HepG2 (cell line): Measurements from ENCODE around the gene TMEM114. TPM values are rescaled to one million over a fixed set of nuclear protein-coding genes. Genes with fewer than 3 reads are reported as not detected.

Source experiments
- ADNP ChIP-seq: sonication (generic); formaldehyde crosslinking; IDR thresholded peaks from 2 replicates; pipeline ENCODE4 v1.4.0; 2020; ENCODE audit warnings: missing genetic modification reagents
- CREBL2 ChIP-seq: sonication (generic); formaldehyde crosslinking; IDR thresholded peaks from 2 replicates; pipeline ENCODE4 v1.8.1; 2023; ENCODE audit warnings: missing genetic modification reagents, mild to moderate bottlenecking, borderline replicate concordance
- ESRRA ChIP-seq: sonication (generic); formaldehyde crosslinking; IDR thresholded peaks from 2 replicates; pipeline ENCODE4 v1.5.1; 2020; ENCODE audit warnings: mild to moderate bottlenecking, low read depth, missing genetic modification reagents
- FLYWCH1 ChIP-seq: sonication (generic); formaldehyde crosslinking; IDR thresholded peaks from 2 replicates; pipeline ENCODE4 v1.8.1; 2023; ENCODE audit warnings: mild to moderate bottlenecking, missing genetic modification reagents
- KMT2B ChIP-seq: IDR thresholded peaks from 2 replicates; pipeline ENCODE4 v1.6.1; 2016; ENCODE audit warnings: missing genetic modification reagents, missing compliant biosample characterization
- MATR3 ChIP-seq: sonication (generic); formaldehyde crosslinking; IDR thresholded peaks from 2 replicates; pipeline ENCODE4 v1.4.0; 2020; ENCODE audit warnings: missing genetic modification reagents
- MBNL3 ChIP-seq: fragments of 250-450 bp; sonication (Bioruptor Pico); conservative IDR thresholded peaks from 2 replicates; pipeline ENCODE4 v1.8.0; 2022; ENCODE audit warnings: mild to moderate bottlenecking, inconsistent platforms
- MXI1 ChIP-seq: IDR thresholded peaks from 3 replicates; pipeline ENCODE4 v1.6.1; 2012; ENCODE audit warnings: low read depth, low read length, inconsistent platforms, borderline replicate concordance
- NR3C1 ChIP-seq: sonication (generic); formaldehyde crosslinking; IDR thresholded peaks from 2 replicates; pipeline ENCODE4 v1.4.0; 2020; ENCODE audit warnings: missing genetic modification reagents
- PHF21A ChIP-seq: sonication (generic); formaldehyde crosslinking; IDR thresholded peaks from 2 replicates; pipeline ENCODE4 v1.5.0; 2020; ENCODE audit warnings: mild to moderate bottlenecking, missing genetic modification reagents
- POGZ ChIP-seq: sonication (generic); formaldehyde crosslinking; IDR thresholded peaks from 2 replicates; pipeline ENCODE4 v1.4.0; 2020; ENCODE audit warnings: mild to moderate bottlenecking, missing genetic modification reagents
- PTBP1 ChIP-seq: fragments of 200-400 bp; formaldehyde crosslinking; IDR thresholded peaks from 2 replicates; pipeline ENCODE4 v1.6.1; 2018; ENCODE audit warnings: low read length, low read depth; ENCODE audit not compliant: poor library complexity, severe bottlenecking
- SKIL ChIP-seq: sonication (generic); formaldehyde crosslinking; IDR thresholded peaks from 2 replicates; pipeline ENCODE4 v1.8.0; 2022; ENCODE audit warnings: missing genetic modification reagents, mild to moderate bottlenecking, moderate library complexity, borderline replicate concordance
- SP140L ChIP-seq: sonication (generic); formaldehyde crosslinking; IDR thresholded peaks from 2 replicates; pipeline ENCODE4 v1.4.0; 2020; ENCODE audit warnings: missing genetic modification reagents, borderline replicate concordance
- STAG1 ChIP-seq: sonication (generic); formaldehyde crosslinking; IDR thresholded peaks from 2 replicates; pipeline ENCODE4 v1.4.0; 2020; ENCODE audit warnings: missing genetic modification reagents
- ZBTB38 ChIP-seq: sonication (generic); formaldehyde crosslinking; IDR thresholded peaks from 2 replicates; pipeline ENCODE4 v1.5.1; 2020; ENCODE audit warnings: mild to moderate bottlenecking, missing genetic modification reagents
- ZNF317 ChIP-seq: sonication (generic); formaldehyde crosslinking; IDR thresholded peaks from 2 replicates; pipeline ENCODE4 v1.5.0; 2020; ENCODE audit warnings: mild to moderate bottlenecking, missing genetic modification reagents
- ZNF343 ChIP-seq: sonication (generic); formaldehyde crosslinking; IDR thresholded peaks from 2 replicates; pipeline ENCODE4 v1.4.0; 2020; ENCODE audit warnings: mild to moderate bottlenecking, missing genetic modification reagents
- ZNF496 ChIP-seq: sonication (generic); formaldehyde crosslinking; IDR thresholded peaks from 2 replicates; pipeline ENCODE4 v1.8.1; 2023; ENCODE audit warnings: mild to moderate bottlenecking, moderate library complexity, missing genetic modification reagents; ENCODE audit not compliant: insufficient replicate concordance
- ZNF800 ChIP-seq: sonication (generic); formaldehyde crosslinking; IDR thresholded peaks from 2 replicates; pipeline ENCODE4 v1.4.0; 2020; ENCODE audit warnings: missing genetic modification reagents
- ZNF878 ChIP-seq: sonication (generic); formaldehyde crosslinking; IDR thresholded peaks from 2 replicates; pipeline ENCODE4 v1.8.1; 2023; ENCODE audit warnings: mild to moderate bottlenecking, missing genetic modification reagents, moderate library complexity
- ZNF891 ChIP-seq: sonication (generic); formaldehyde crosslinking; IDR thresholded peaks from 2 replicates; pipeline ENCODE4 v1.5.0; 2020; ENCODE audit warnings: mild to moderate bottlenecking, missing genetic modification reagents
- ZSCAN29 ChIP-seq: sonication (generic); formaldehyde crosslinking; conservative IDR thresholded peaks from 2 replicates; pipeline ENCODE4 v1.4.0; 2020; ENCODE audit warnings: mild to moderate bottlenecking, missing genetic modification reagents
- polyA plus RNA-seq, 8 experiments: library from polyadenylated mRNA; depleted of rRNA in 3 of 8; stranded (reverse) in 7 of 8; unstranded in 1 of 8; fragments of >200 nt; fragmentation: Illumina TruSeq in 4 of 8; extraction: Trizol in 4 of 8; gene quantifications; 2 replicates each; pipeline versions ENCODE4 v1.2.1 to v1.2.3, GENCODE V29; 2011 to 2016; ENCODE audit warnings: low read depth in 4 of 8, missing spikeins in 1 of 8, mixed read lengths in 1 of 8; ENCODE audit not compliant: insufficient read depth in 1 of 8
- total RNA-seq, 5 experiments: library from RNA; depleted of rRNA; stranded (reverse); fragments of >200 nt; fragmentation: Illumina TruSeq; extraction: Trizol; gene quantifications; 2 replicates each; pipeline ENCODE4 v1.2.3, GENCODE V29; 2016; ENCODE audit warnings: low read depth in 1 of 5
- TF ChIP-seq, protein P1 (sequence below): sonication (generic); formaldehyde crosslinking; IDR thresholded peaks from 2 replicates; pipeline ENCODE4 v1.4.0; 2020; ENCODE audit warnings: missing genetic modification reagents
- TF ChIP-seq, protein P2 (sequence below): sonication (generic); formaldehyde crosslinking; conservative IDR thresholded peaks from 2 replicates; pipeline ENCODE4 v1.4.0; 2020; ENCODE audit warnings: missing genetic modification reagents

Gene TMEM114
- total and polyA plus RNA-seq, 2 of the 13 experiments (the other 11 are each of a cell fraction or from before 2014, with no cell fraction given) = not detected

DNA sequence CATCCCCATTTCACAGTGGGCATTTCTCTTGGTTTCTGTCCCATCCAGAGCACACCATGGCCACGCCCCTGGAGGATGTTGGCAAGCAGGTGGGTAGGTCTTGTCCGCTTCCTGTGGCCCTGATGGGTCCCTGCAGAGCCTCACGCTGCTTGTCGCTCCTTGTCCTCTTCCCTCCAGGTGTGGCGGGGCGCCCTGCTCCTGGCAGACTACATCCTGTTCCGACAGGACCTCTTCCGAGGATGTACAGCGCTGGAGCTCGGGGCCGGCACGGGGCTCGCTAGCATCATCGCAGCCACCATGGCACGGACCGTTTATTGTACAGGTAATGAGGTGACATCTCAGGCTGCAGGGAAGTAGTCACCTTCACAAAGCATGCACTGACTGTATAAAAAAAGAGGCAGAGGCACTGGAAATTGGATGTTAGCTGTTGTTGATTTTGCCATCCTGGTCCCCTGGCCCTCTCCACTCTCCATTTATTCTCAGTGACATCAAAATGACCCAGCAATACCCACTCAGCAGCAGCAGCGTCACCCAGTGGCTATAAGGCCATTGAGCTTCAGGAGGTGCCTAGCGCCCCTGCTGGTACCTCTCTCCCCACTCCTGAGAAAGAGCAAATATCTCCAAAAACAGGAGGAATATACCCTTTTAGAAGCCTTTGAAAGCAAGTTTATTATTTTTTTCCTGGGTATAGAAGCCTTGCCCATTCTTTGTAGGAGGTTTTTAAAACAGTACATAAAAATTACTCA, 44.9 kb upstream of the TMEM114 start (continued):
- TF ChIP-seq ZBTB38 (0 out of 2 replicates have a peak, but pooled peaks have one; percentile 18), POGZ (CRISPR knock-in tag) (no peak), KMT2B (CRISPR knock-in tag) (no peak), STAG1 (peak; percentile 81), ZNF317 (no peak), PTBP1 (no peak), ZNF496 (CRISPR knock-in tag) (no peak), FLYWCH1 (CRISPR knock-in tag) (no peak), PHF21A (CRISPR knock-in tag) (no peak), ADNP (CRISPR knock-in tag) (no peak), ZNF800 (CRISPR knock-in tag) (no peak), MBNL3 (CRISPR knock-in tag) (no peak), MXI1 (no peak), ZNF891 (peak; percentile 80), SKIL (CRISPR knock-in tag) (no peak; the same call in 1 of the 2 replicates), MATR3 (CRISPR knock-in tag) (no peak), ZNF343 (CRISPR knock-in tag) (no peak), ZSCAN29 (CRISPR knock-in tag) (no peak), SP140L (CRISPR knock-in tag) (no peak), ZNF878 (no peak), NR3C1 (CRISPR knock-in tag) (no peak), ESRRA (CRISPR knock-in tag) (no peak), CREBL2 (CRISPR knock-in tag) (no peak)
- TF ChIP-seq, protein P1, sequence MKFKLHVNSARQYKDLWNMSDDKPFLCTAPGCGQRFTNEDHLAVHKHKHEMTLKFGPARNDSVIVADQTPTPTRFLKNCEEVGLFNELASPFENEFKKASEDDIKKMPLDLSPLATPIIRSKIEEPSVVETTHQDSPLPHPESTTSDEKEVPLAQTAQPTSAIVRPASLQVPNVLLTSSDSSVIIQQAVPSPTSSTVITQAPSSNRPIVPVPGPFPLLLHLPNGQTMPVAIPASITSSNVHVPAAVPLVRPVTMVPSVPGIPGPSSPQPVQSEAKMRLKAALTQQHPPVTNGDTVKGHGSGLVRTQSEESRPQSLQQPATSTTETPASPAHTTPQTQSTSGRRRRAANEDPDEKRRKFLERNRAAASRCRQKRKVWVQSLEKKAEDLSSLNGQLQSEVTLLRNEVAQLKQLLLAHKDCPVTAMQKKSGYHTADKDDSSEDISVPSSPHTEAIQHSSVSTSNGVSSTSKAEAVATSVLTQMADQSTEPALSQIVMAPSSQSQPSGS (CRISPR knock-in tag) = 0 out of 2 replicates have a peak, but pooled peaks have one; percentile 19
- TF ChIP-seq, protein P2, sequence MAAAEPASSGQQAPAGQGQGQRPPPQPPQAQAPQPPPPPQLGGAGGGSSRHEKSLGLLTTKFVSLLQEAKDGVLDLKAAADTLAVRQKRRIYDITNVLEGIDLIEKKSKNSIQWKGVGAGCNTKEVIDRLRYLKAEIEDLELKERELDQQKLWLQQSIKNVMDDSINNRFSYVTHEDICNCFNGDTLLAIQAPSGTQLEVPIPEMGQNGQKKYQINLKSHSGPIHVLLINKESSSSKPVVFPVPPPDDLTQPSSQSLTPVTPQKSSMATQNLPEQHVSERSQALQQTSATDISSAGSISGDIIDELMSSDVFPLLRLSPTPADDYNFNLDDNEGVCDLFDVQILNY (CRISPR knock-in tag) = no peak
